NT2/D1 (cell line): ENCODE data around the gene SMLR1.

ENCODE experiments used
- DNase-seq: peaks from one replicate; pipeline ENCODE4 v3.0.0-alpha.2; 2011; ENCODE audit warnings: low read depth, low spot score
- H3K27me3 ChIP-seq: 2 replicates; pipeline ENCODE4 v1.6.0; 2011; ENCODE audit warnings: mild to moderate bottlenecking; ENCODE audit not compliant: insufficient read length, insufficient read depth
- H3K36me3 ChIP-seq: 2 replicates; pipeline ENCODE4 v1.6.1; 2011; ENCODE audit warnings: mild to moderate bottlenecking, low read length, mixed read lengths; ENCODE audit not compliant: insufficient read depth, insufficient read length
- H3K4me1 ChIP-seq: 2 replicates; pipeline ENCODE4 v1.5.1; 2011; ENCODE audit not compliant: insufficient read depth, insufficient read length
- H3K4me3 ChIP-seq: 2 replicates; pipeline ENCODE4 v1.5.1; 2011; ENCODE audit warnings: low read depth; ENCODE audit not compliant: insufficient read length
- H3K9ac ChIP-seq: 2 replicates; pipeline ENCODE4 v1.6.0; 2011; ENCODE audit warnings: low read depth; ENCODE audit not compliant: insufficient read length
- H3K9me3 ChIP-seq: 2 replicates; pipeline ENCODE4 v1.5.1; 2011; ENCODE audit warnings: mild to moderate bottlenecking, low read length; ENCODE audit not compliant: insufficient read depth
- SUZ12 ChIP-seq: IDR thresholded peaks from 2 replicates; pipeline ENCODE4 v1.6.1; 2011; ENCODE audit not compliant: insufficient read length, insufficient read depth; ENCODE audit errors: extremely low read depth
- YY1 ChIP-seq: IDR thresholded peaks from 2 replicates; pipeline ENCODE4 v1.6.1; 2011; ENCODE audit not compliant: insufficient read length, insufficient read depth
- ZNF274 ChIP-seq: IDR thresholded peaks from 2 replicates; pipeline ENCODE4 v1.6.1; 2011; ENCODE audit warnings: mild to moderate bottlenecking, low read depth, low read length

Gene SMLR1

GRCh38 chr6:130853555-130854183 lies 26.5 kb downstream of the SMLR1 start:
- H3K36me3 ChIP-seq = peaks cover 4% of the 10 kb centered on the region
- H3K27me3 ChIP-seq = no peaks in the 10 kb centered on the region
- no peak overlapping the region for H3K9ac ChIP-seq
- no peaks in the 10 kb centered on the region for H3K4me1 ChIP-seq
- no peak for TF ChIP-seq ZNF274
- H3K4me3 ChIP-seq = no peak overlapping the region
- no peaks in the 10 kb centered on the region; the same call in 1 of the 2 replicates for H3K9me3 ChIP-seq
- no peak for DNase-seq

- Histone ChIP-seq H3K27me3 (no peaks in the 10 kb centered on the region), H3K9ac (no peak overlapping the region), H3K4me3 (no peak overlapping the region), H3K36me3 (peaks cover 4% of the 10 kb centered on the region), H3K4me1 (no peaks in the 10 kb centered on the region), H3K9me3 (no peaks in the 10 kb centered on the region; the same call in 1 of the 2 replicates)
- DNase-seq = no peak
- TF ChIP-seq SUZ12 = no peak
- no peak for TF ChIP-seq ZNF274
- no peak for TF ChIP-seq YY1
Observed at GRCh38 chr6:130858054-130858453, 30.8 kb downstream of the SMLR1 start.

GRCh38 chr6:130858498-130859160 lies 31.4 kb downstream of the SMLR1 start:
- no peak for DNase-seq
- no peaks in the 10 kb centered on the region; the same call in 1 of the 2 replicates for H3K9me3 ChIP-seq
- no peaks in the 10 kb centered on the region for H3K27me3 ChIP-seq
- peaks cover 4% of the 10 kb centered on the region for H3K36me3 ChIP-seq
- no peak overlapping the region for H3K9ac ChIP-seq
- TF ChIP-seq SUZ12 (no peak), YY1 (no peak), ZNF274 (no peak)
- H3K4me1 ChIP-seq = no peaks in the 10 kb centered on the region
- H3K4me3 ChIP-seq = no peak overlapping the region

DNA sequence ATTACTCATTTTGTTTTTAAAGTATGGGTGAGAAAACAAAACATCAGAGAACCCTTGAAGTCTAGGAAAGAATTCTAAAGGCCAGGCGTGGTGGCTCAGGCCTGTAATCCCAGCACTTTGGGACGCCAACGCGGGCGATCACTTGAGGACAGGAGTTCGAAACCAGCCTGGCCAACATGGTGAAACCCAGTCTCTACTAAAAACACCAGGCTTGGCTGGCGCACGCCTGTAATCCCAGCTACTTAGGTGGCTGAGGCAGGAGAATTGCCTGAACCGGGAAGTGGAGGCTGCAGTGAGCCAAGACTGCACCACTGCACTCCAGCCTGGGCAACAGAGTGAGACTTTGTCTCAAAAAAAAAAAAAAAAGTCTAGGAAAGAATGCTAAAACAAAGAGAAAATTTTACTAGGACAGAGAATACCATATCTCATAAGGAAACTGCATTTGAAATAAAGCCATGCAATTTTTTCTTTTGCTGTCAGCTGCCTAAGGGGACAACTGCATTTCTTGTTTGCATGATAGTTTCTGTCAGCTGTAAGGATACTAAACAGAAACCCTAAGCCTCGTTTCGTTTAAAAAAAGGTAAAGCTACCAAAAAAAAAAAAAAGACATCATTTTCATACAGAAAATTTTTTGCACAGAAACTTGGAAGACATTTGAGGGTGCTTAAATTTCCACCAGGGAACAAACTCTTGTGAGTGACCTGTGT lies 32.1 kb downstream of the SMLR1 start:
- TF ChIP-seq SUZ12 (no peak), YY1 (no peak), ZNF274 (no peak)
- H3K9ac ChIP-seq = no peak overlapping the region
- H3K4me3 ChIP-seq = no peak overlapping the region
- H3K27me3 ChIP-seq = no peaks in the 10 kb centered on the region
- H3K4me1 ChIP-seq = no peaks in the 10 kb centered on the region
- no peak for DNase-seq
- H3K36me3 ChIP-seq = peaks cover 4% of the 10 kb centered on the region
- H3K9me3 ChIP-seq = no peaks in the 10 kb centered on the region; the same call in 1 of the 2 replicates

GRCh38 chr6:130862370-130862769 lies 35.2 kb downstream of the SMLR1 start:
- H3K4me1 ChIP-seq = no peaks in the 10 kb centered on the region
- TF ChIP-seq ZNF274 (no peak), YY1 (no peak), SUZ12 (no peak)
- H3K27me3 ChIP-seq = no peaks in the 10 kb centered on the region
- no peak overlapping the region for H3K9ac ChIP-seq
- no peak for DNase-seq
- peaks cover 15% of the 10 kb centered on the region for H3K36me3 ChIP-seq
- H3K4me3 ChIP-seq = no peak overlapping the region
- H3K9me3 ChIP-seq = no peaks in the 10 kb centered on the region

GRCh38 chr6:130863415-130864230 lies 36.4 kb downstream of the SMLR1 start:
- Histone ChIP-seq H3K4me1 (no peaks in the 10 kb centered on the region), H3K9ac (no peak overlapping the region), H3K36me3 (peaks cover 11% of the 10 kb centered on the region), H3K27me3 (no peaks in the 10 kb centered on the region), H3K4me3 (no peak overlapping the region), H3K9me3 (no peaks in the 10 kb centered on the region)
- DNase-seq = no peak
- no peak for TF ChIP-seq ZNF274
- TF ChIP-seq SUZ12 = no peak
- no peak for TF ChIP-seq YY1

DNA sequence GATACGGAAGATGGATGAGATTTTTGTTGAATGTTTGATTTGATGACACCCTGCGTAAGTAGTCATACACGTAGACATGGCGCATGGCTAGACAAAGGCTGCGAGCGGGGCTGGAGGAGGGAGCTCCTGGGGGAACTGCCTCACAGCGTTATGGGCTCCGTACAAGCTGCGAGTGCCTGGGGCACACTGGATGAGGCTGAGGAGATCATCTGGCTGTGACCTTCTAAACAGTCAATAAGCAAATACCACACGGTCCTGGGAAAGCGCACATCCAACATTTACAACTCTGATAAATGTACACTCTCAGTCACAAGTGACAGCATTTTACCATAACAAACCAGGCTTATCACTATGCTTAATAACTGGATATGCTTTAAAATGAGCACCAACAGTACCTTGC lies 37.1 kb downstream of the SMLR1 start:
- TF ChIP-seq YY1 = no peak
- no peak for TF ChIP-seq ZNF274
- Histone ChIP-seq H3K9ac (no peak overlapping the region), H3K27me3 (no peaks in the 10 kb centered on the region), H3K4me1 (no peaks in the 10 kb centered on the region), H3K36me3 (peaks cover 14% of the 10 kb centered on the region), H3K9me3 (no peaks in the 10 kb centered on the region), H3K4me3 (no peak overlapping the region)
- no peak for DNase-seq
